ENCODE measurements around the gene ASAP2. TPM values are rescaled to one million over a fixed set of nuclear protein-coding genes. Genes with fewer than 3 reads are reported as not detected.

The ASAP2 gene
- total RNA-seq, 6 donors from 2014 or later, result 20.4 to 26.0 (median 23.4) TPM

DNA sequence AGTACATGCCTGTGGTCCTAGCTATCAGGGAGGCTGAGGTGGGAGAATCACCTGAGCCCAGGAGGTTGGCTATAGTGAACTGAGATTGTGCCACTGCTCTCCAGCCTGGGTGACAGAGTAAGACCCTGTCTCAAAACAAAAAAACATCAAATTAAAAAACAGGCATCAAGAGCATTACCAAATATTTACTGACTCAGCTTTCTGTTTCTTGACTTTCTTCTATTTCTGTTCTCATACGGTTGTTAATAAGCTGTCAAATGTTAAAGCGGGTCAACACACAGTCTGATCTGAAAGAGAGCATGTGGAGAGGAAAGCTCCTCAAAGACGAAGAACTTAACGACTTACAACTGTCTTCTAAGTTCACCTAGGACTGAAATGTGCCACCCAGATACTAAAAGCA is 157.8 kb downstream of the ASAP2 start:
- ATAC-seq (ENCODE audit: low FRiP score in 2 of 2) (no peak), DNase-seq (no peak)
- no peak overlapping the region for H3K27ac ChIP-seq
- H3K36me3 ChIP-seq, result peaks cover 0 to 61% (median 8%) of the 10 kb centered on the region in 4 donors
- TF ChIP-seq, protein P1, sequence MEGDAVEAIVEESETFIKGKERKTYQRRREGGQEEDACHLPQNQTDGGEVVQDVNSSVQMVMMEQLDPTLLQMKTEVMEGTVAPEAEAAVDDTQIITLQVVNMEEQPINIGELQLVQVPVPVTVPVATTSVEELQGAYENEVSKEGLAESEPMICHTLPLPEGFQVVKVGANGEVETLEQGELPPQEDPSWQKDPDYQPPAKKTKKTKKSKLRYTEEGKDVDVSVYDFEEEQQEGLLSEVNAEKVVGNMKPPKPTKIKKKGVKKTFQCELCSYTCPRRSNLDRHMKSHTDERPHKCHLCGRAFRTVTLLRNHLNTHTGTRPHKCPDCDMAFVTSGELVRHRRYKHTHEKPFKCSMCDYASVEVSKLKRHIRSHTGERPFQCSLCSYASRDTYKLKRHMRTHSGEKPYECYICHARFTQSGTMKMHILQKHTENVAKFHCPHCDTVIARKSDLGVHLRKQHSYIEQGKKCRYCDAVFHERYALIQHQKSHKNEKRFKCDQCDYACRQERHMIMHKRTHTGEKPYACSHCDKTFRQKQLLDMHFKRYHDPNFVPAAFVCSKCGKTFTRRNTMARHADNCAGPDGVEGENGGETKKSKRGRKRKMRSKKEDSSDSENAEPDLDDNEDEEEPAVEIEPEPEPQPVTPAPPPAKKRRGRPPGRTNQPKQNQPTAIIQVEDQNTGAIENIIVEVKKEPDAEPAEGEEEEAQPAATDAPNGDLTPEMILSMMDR (IDR thresholded peaks at IDR 0.05), result no peak
- TF ChIP-seq EP300 (IDR thresholded peaks at IDR 0.05) (no peak), POLR2A (IDR thresholded peaks at IDR 0.05) (no peak), POLR2AphosphoS5 (IDR thresholded peaks at IDR 0.05) (no peak)
- H3K4me3 ChIP-seq, result no peak overlapping the region
- H3K27me3 ChIP-seq, result no peaks in the 10 kb centered on the region
- WGBS, 2 donors, result 73 to 85% methylated on average over 4 of the region's 4 CpGs
- H3K4me1 ChIP-seq, result no peaks in the 10 kb centered on the region
- H3K9me3 ChIP-seq, result no peaks in the 10 kb centered on the region

DNA sequence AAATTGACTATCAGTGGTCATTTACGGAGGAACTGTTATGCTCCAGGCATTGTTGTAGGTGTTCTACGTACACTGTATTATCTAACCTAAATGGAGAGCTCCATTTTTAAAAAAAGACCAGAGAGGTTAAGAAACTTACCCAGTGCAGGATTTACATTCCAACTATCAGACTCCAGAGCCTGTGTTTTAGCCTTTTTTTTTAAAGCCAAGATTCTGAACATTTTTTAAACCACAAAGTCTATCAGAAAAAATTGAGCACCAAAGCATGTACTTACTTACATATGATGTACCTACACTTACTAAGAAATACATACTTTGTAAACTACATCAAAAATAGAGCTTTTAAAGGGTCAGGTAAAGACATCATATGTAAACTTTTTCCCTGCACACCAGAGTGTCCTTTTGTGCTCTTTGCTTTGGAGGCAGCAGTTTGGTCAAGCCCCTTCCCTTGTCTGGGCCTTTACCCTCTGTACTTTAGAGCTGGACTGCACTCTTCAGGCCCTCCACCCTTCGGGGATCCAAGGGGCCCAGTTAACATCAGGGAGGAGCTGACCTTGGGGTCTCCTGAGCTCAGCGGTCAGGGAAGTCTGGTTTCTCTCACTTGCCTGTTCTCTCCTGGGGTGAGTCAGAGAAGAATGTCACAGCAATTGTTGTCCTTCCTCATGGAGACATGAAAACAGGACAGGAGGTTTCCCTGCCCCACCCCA is 158.3 kb downstream of the ASAP2 start:
- Histone ChIP-seq H3K27me3 (no peaks in the 10 kb centered on the region), H3K4me3 (no peak overlapping the region), H3K27ac (no peak overlapping the region), H3K36me3 (peaks cover 0 to 56% (median 8%) of the 10 kb centered on the region in 4 donors), H3K4me1 (no peaks in the 10 kb centered on the region), H3K9me3 (no peaks in the 10 kb centered on the region)
- no peak for TF ChIP-seq POLR2AphosphoS5 (IDR thresholded peaks at IDR 0.05)
- TF ChIP-seq, protein P1 (IDR thresholded peaks at IDR 0.05), result no peak
- TF ChIP-seq EP300 (IDR thresholded peaks at IDR 0.05), result no peak
- no peak for TF ChIP-seq POLR2A (IDR thresholded peaks at IDR 0.05)
- DNase-seq (no peak), ATAC-seq (ENCODE audit: low FRiP score in 2 of 2) (no peak)
- WGBS, 2 donors, result 74 to 76% methylated on average over 3 to 4 of the region's 4 CpGs

DNA sequence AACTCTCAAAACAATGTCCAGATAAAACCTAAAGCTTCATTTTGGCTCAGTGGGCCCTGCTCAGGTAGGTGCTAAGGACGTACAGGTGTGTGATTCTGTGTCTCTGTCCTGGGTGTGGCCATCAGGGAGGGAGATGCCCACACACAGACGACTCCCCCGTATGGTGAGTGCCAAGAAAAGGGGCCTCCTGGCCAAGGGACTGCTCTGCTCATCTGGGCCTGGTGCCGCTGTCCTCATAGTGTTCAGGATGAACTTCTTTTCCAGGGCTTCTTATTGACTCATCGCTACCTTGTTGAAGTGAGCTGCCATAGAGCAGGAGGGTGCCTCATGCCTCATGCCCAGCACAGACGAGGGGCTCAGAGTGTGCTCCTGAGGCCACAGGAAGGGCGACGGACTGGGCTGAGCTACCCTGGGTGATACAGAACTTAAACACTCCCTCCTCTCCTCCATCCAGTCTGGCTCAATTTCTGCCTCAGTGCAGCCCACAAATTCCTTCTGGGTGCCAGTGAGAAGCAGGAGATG is 158.9 kb downstream of the ASAP2 start:
- no peaks in the 10 kb centered on the region for H3K27me3 ChIP-seq
- TF ChIP-seq, protein P1 (IDR thresholded peaks at IDR 0.05), result no peak
- TF ChIP-seq POLR2AphosphoS5 (IDR thresholded peaks at IDR 0.05) (no peak), EP300 (IDR thresholded peaks at IDR 0.05) (no peak), POLR2A (IDR thresholded peaks at IDR 0.05) (no peak)
- H3K36me3 ChIP-seq, result peaks cover 0 to 60% (median 8%) of the 10 kb centered on the region in 4 donors
- DNase-seq (no peak), ATAC-seq (ENCODE audit: low FRiP score in 2 of 2) (no peak)
- H3K4me1 ChIP-seq, result no peaks in the 10 kb centered on the region
- H3K27ac ChIP-seq, result no peak overlapping the region
- H3K9me3 ChIP-seq, result no peaks in the 10 kb centered on the region
- WGBS, 2 donors, result 86 to 100% methylated on average over 3 to 8 of the region's 8 CpGs
- H3K4me3 ChIP-seq, result no peak overlapping the region

DNA sequence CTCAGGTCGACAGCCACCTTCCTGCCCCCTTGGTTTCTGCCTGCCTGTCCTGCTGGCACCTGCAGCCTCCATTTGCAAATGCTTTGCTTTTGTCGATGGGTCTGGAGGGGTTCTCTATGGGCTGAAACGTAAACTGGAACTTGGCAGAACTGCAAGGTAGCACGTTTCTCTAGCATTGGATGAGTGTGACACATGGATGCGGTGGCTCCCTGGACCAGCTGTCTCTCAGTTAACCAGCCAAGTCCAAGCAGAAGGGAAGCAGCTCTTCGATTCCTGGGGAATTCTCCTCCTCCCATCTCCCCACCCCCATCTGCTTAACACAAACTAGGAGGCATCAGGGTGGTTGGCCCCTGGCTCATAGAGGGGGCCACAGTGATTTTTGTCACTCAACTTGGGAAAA is 159.4 kb downstream of the ASAP2 start:
- no peak for DNase-seq
- H3K27ac ChIP-seq, result no peak overlapping the region
- H3K27me3 ChIP-seq, result no peaks in the 10 kb centered on the region
- H3K4me3 ChIP-seq, result no peak overlapping the region
- peaks cover 0 to 63% (median 8%) of the 10 kb centered on the region in 4 donors for H3K36me3 ChIP-seq
- no peak for ATAC-seq (ENCODE audit: low FRiP score in 2 of 2)
- no peaks in the 10 kb centered on the region for H3K9me3 ChIP-seq
- 78 to 87% methylated on average over 5 to 6 of the region's 6 CpGs for WGBS, 2 donors
- H3K4me1 ChIP-seq, result no peaks in the 10 kb centered on the region
- TF ChIP-seq POLR2A (IDR thresholded peaks at IDR 0.05) (no peak), POLR2AphosphoS5 (IDR thresholded peaks at IDR 0.05) (no peak), EP300 (IDR thresholded peaks at IDR 0.05) (no peak)
- TF ChIP-seq, protein P1 (IDR thresholded peaks at IDR 0.05), result no peak
